GM10847 (cell line): ENCODE measurements around the gene HEPH.

Source experiments
- POLR2A ChIP-seq: IDR thresholded peaks from 2 replicates; pipeline ENCODE4 v1.6.1; 2011; ENCODE audit not compliant: insufficient read length; ENCODE audit errors: extremely low read depth

Gene HEPH, protein sequence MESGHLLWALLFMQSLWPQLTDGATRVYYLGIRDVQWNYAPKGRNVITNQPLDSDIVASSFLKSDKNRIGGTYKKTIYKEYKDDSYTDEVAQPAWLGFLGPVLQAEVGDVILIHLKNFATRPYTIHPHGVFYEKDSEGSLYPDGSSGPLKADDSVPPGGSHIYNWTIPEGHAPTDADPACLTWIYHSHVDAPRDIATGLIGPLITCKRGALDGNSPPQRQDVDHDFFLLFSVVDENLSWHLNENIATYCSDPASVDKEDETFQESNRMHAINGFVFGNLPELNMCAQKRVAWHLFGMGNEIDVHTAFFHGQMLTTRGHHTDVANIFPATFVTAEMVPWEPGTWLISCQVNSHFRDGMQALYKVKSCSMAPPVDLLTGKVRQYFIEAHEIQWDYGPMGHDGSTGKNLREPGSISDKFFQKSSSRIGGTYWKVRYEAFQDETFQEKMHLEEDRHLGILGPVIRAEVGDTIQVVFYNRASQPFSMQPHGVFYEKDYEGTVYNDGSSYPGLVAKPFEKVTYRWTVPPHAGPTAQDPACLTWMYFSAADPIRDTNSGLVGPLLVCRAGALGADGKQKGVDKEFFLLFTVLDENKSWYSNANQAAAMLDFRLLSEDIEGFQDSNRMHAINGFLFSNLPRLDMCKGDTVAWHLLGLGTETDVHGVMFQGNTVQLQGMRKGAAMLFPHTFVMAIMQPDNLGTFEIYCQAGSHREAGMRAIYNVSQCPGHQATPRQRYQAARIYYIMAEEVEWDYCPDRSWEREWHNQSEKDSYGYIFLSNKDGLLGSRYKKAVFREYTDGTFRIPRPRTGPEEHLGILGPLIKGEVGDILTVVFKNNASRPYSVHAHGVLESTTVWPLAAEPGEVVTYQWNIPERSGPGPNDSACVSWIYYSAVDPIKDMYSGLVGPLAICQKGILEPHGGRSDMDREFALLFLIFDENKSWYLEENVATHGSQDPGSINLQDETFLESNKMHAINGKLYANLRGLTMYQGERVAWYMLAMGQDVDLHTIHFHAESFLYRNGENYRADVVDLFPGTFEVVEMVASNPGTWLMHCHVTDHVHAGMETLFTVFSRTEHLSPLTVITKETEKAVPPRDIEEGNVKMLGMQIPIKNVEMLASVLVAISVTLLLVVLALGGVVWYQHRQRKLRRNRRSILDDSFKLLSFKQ

DNA sequence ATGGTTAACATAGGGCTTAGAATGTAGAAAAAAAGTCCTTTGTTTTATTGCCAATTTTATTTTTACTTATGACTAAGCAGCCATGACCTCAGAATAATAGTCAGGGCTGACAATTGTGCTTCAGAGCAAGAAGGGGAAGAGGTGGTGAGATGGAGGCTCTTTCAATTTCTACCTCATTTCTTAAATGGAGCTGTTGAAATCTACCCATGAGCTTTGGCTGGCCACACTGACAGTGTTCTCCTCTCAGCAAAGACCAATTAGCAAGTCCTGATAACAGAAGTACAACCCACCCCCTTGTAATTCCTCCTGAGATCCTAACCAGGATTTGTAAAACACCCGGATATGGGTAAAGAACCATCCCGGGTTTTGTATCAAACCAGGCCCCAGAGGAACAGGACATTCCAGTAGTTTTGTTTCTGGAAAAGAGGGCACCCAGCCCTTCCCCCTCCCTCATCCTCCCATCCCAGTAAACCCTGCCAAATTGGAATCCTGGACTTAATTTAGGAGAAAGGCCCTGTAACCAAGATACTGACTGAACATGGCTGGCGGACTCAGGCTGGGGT is at the start of gene HEPH:
HEPH (plus strand) TSS at position 399 of the 563 bp plus-strand sequence. CDS start 6,324 bp downstream, outside the sequence.
- TF ChIP-seq POLR2A, result no peak

DNA sequence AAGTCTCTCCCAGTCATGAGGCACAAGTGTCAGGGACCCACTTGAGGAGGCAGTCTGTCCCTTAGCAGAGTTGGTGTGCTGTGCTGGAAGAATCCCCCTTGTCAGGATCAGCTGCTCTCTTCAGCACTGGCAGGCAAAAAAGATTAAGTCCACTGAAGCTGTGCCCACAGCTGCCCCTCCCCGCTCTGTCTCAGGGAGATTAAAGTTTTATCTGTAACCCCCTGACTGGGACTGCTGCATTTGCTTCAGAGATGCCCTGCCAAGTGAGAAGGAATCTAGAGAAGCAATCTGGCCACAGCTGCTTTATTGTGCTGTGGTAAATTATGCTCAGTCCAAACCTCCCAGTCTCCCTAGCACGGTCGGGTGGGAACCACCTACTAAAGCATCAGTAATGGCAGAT is 37.4 kb upstream of the HEPH start:
- no peak for TF ChIP-seq POLR2A

DNA sequence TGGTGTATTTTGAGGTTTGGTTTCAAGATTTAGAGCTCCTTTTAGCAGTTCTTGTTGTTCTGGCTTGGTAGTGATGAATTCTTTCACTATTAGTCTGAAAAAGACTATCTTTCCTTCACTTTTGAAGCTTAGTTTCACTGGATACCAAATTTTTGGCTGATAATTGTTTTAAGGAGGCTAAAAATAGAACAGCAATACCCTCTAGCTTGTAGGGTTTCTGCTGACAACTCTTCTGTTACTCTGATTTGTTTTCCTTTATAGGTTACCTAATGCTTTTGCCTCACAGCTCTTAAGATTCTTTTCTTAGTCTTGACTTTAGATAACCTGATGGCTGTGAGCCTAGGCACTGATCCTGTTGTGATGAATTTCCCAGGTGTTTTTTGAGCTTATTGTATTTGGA is 33.6 kb upstream of the HEPH start:
- TF ChIP-seq POLR2A, result no peak

DNA sequence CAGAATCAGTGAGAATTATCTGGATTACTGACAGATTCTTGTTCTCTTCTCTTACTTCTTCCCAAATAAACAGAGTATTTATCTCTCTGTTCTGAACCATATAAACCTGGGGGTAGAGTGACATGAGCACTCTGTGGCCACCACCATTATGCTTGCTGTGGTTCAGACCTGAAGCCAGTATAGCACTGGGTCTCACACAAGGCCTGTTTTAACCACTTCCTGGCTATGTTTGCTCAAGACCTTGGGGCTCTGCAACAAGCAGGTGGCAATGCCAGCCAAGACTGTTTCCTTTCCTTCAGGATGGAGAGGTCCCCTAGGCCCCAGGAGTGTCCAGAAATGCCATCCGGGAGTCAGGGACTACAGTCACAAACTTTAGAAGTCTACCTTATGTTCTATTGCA is 21.7 kb upstream of the HEPH start:
- TF ChIP-seq POLR2A, result no peak

DNA sequence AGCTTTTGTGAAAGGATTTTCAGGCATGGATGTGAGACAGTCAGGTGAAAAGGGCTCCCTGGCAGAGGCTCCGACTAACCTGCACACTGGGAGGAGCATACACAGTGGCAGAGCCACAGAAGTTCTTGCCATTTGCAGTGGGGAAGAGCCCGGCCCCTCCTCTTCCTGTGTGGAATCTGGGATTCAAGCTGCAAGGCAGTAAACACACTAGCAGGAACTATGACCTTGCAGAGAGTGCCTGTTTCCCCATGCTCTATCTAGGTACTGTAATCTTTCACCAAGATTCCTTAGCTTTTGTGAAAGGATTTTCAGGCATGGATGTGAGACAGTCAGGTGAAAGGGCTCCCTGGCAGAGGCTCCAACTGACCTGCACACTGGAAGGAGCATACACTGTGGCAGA is 19.8 kb upstream of the HEPH start:
- TF ChIP-seq POLR2A, result no peak

DNA sequence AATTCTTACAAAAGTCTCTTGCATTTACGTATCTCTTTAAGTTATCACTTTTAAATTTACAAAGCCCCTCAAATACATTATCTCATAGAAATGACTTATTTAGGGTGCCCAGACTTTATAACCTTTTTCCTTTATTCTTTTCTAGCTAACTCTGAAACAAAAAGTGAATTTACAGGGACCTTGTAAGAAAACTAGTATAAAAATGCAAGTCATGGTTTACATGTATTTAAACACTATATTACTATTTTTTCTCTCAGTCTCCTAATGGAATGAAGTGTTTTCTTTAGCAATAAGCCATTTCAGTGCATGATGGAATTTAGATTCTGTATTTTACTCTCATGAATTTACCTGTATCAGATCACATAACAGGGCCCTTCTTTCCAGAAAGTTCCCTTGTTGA is 14.5 kb upstream of the HEPH start:
- TF ChIP-seq POLR2A, result no peak

DNA sequence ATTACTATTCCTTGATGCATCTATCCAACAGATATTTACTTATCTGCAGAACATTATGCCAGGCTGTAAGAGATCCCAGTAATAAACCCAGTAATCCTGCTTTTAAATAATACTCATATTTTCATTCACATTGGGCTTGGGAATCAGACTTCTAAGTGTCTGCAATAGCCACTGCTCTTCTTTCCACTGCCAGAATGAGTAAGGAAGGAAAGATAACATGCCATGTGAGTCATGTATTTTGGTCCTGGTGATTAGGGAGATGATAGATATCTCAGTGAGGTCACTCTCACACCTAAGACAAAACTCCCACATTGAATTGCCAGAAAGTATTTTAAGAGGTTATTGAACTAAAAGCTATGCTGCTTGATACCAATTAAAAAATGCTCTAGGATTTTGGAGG is 13.9 kb upstream of the HEPH start:
- TF ChIP-seq POLR2A, result no peak

DNA sequence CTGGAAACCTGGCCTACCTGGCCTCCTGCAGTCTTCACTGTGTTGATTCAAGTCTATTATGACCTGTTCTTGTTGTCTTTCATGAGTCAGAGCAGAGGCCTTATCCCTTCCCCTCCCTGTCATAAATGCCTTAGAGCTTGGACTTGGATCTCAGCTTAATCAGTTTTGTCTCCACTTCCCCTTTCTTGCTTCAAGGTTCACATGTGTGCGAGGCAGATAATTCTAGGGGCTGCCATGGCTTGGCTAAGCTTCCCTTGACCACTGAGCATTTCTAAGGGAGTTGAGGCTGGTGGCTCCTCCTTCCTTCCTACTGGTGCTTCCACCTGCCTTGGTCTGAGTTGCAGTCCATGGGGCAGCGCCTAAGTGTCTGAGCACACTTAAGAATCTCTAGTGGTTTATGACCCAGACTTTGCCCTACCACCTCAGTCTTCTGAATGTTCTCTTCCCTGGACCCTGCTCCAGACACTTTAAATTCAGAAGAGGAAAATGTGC is 1.7 kb upstream of the HEPH start:
- no peak for TF ChIP-seq POLR2A

DNA sequence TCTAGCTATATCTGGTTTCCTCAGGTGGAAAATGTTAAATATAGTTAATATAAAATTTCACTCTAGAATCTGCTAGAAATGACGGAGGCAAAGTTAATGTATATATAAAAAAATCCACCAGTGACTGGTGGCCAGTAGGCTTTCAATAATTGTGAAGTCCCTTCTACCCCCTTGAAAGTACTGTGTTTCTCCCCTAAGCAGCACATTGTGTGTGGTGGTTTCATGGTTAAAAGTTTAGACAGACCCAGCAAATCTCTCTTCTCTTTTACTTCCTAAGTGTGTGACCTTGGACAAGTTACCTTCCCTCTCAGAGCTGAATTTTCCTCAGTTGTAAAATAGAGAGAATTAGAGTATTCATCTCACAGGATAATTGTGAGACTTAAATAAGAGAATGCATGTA is 600 bp upstream of the HEPH start:
- TF ChIP-seq POLR2A, result no peak

DNA sequence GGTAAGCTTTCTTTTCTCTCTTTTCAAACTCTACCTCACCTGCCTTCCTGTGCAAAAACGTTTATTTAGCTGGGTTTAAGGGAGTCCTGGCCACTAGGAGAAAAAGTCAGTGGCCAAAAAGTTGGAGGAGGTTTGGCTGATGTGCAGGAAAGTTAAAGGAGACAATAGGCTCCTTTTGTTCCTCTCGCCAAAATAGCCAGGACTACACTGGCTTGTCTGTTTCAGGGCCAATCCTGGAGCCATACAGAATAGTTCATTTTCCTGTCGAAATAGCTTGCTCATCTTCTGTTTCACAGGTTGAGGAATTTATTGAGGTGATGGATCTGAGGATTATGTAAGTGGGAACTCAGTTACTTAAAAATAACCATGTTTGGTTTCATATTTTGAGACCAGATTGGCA is 423 bp downstream of the HEPH start:
- TF ChIP-seq POLR2A, result no peak

DNA sequence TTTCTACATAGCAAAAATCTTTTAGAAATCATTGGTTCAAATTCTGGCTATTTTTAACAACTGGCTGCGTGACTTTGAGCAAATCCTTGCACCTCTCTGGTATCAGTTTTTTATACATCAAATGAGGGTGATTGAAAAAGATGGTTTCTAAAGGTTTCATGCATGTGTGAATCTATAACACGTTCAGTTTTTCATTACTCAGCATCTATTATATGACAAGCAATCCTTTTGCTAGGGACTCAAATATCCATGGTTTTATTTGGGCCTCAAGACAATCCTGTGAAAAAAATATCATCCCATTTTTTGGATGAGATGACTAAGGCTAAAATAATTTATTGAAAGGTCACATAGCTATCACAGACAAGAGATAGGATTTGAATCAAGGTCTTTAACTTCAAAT is 884 bp downstream of the HEPH start:
- TF ChIP-seq POLR2A, result no peak

DNA sequence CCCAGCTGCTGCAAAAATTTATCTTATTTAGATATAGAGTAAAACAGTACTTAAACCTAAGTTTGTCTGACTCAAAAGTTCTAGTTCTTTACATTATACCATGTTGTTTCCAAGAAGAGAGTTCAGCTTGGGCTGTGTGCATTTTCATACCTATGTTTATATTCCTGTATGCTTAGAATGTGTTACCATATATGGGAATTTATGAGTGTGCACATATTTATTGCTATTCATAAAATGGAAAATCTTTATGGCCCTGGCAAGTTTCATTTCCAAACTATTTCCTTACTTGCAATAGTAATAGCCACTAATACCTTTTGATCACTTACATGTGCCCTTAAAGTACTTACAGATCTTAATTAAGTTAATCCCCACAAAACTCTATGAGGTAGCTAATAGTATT is 2.6 kb downstream of the HEPH start:
- TF ChIP-seq POLR2A, result no peak

DNA sequence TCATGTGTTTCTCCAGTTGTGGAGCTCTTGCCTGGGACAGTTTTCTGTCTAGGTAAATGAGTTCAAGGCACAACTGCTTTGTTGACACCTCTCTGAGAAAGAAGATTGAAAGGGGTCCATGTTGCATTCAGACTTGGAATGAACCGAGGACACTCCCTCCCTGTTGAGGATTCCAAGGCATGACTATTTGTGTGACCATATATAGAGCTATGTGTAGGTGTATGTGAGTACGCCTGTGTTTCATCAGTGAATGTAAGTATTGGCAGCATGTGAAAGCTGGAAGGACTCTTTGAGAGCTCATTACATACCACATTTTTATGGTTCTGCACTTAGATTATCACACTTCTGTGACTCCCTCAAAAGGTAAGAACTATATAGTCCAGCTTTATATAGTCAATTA is 3.4 kb downstream of the HEPH start:
- no peak for TF ChIP-seq POLR2A

DNA sequence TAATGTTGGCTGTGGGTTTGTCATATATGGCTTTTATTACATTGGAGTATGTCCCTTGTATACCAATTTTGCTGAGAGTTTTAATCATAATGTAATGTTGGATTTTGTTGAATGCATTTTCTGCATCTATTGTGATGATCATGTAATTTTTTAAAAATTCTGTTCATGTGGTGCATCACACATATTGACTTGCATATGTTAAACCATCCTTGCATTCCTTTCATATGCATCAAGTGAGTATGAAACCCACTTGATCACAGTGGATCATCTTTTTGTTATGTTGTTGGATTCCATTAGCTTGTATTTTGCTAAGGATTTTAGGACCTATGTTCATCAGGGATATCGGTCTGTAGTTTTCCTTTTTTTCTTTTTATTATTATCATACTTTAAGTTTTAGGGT is 12.1 kb downstream of the HEPH start:
- TF ChIP-seq POLR2A, result no peak

DNA sequence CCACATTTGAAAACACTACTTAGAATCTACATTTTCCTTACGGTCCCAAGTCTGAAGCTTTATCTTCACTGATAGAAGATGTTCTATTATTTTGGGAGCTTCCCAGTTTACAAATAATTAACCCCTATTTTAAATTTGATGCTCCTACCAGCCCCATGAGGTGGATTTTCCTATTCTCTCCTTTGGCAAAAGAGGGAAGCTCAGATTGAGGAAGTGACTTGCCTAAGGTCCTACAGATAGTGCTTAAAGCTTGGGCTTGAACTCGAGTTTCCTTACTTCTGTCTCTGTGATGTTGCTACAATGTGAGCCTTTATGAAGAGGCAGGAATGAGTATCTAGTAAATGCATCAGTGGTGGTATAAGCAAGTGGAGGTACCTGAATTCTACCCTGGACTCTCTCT is 27.5 kb downstream of the HEPH start:
- TF ChIP-seq POLR2A, result no peak

DNA sequence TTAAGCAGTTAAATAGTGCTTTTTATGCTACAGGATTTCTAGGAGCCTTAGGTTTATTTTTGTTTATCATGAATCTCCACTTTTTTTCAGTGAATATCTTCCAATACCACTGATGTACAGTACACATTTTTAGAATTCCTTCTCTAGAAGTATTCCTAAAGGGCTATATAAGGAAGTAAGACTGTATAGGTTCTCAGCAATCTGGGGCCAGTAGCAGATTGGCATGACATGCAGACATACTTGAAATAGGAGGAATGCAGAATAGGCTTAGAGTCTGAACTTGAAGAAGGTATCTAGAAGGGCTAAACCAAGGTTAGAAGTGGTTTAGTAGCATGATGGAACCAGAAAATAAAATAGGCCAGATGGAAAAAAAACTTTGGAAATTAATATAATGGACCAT is 29.8 kb downstream of the HEPH start:
- no peak for TF ChIP-seq POLR2A
